ENCODE measurements around the gene CCT5.
"Not testable (repeated sequence)": the region's sequence is repeated elsewhere in the genome, so short reads cannot be mapped to it uniquely, and the experiment has no call there.

The CCT5 gene

GRCh38 chr5:10268100-10268499 lies 18.0 kb downstream of the CCT5 start:
- no peak for DNase-seq (ENCODE audit: extremely low spot score)
- ChIA-PET POLR2A (no interaction called here), CTCF (interaction anchor here (1.7 kb wide), 1 partner anchor 16 kb away, joined by 5 read pairs; no protein-coding TSS in a partner anchor)
- no peak for TF ChIP-seq CTCF (IDR thresholded peaks at IDR 0.05; ENCODE audit: control extremely low read depth, extremely low read depth, low read depth, missing control alignments)

- no peak for TF ChIP-seq CTCF (IDR thresholded peaks at IDR 0.05; ENCODE audit: control extremely low read depth, extremely low read depth, low read depth, missing control alignments)
- ChIA-PET CTCF (interaction anchor here (3.0 kb wide), 1 partner anchor 11 kb away, joined by 12 read pairs; no protein-coding TSS in a partner anchor), POLR2A (no interaction called here)
Observed at GRCh38 chr5:10272053-10272874, 22.2 kb downstream of the CCT5 start.

GRCh38 chr5:10272875-10273209 lies 22.8 kb downstream of the CCT5 start:
- DNase-seq (ENCODE audit: extremely low spot score); POLR2A ChIA-PET: not testable (repeated sequence)
- CTCF ChIA-PET = interaction anchor here (3.0 kb wide), 1 partner anchor 10 kb away, joined by 12 read pairs; no protein-coding TSS in a partner anchor

More at GRCh38 chr5:10272053-10272874, 22.2 kb downstream of the CCT5 start:
- DNase-seq (ENCODE audit: extremely low spot score) = no peak

GRCh38 chr5:10275460-10275859 lies 25.4 kb downstream of the CCT5 start:
- no peak for DNase-seq (ENCODE audit: extremely low spot score)
- TF ChIP-seq CTCF (IDR thresholded peaks at IDR 0.05; ENCODE audit: control extremely low read depth, extremely low read depth, low read depth, missing control alignments) = no peak
- ChIA-PET POLR2A (no interaction called here), CTCF (interaction anchor here (1.1 kb wide), 2 partner anchors 8 to 147 kb away, joined by 3 to 5 read pairs; no protein-coding TSS in a partner anchor)

- CTCF ChIA-PET = interaction anchor here (1.1 kb wide), 2 partner anchors 8 to 146 kb away, joined by 3 to 5 read pairs; no protein-coding TSS in a partner anchor
- POLR2A ChIA-PET = no interaction called here
- TF ChIP-seq CTCF (IDR thresholded peaks at IDR 0.05; ENCODE audit: control extremely low read depth, extremely low read depth, low read depth, missing control alignments) = no peak
- no peak for DNase-seq (ENCODE audit: extremely low spot score)
Observed at GRCh38 chr5:10275991-10276390, 25.9 kb downstream of the CCT5 start.

- no peak for DNase-seq (ENCODE audit: extremely low spot score)
- ChIA-PET CTCF (interaction anchor here (1.1 to 1.5 kb wide), 3 partner anchors 13 to 146 kb away, joined by 3 to 4 read pairs (median 3); no protein-coding TSS in a partner anchor), POLR2A (no interaction called here)
- no peak for TF ChIP-seq CTCF (IDR thresholded peaks at IDR 0.05; ENCODE audit: control extremely low read depth, extremely low read depth, low read depth, missing control alignments)
Observed at GRCh38 chr5:10276691-10277090, 26.6 kb downstream of the CCT5 start.

All from GM10248 (cell line).